Measurements from ENCODE around the gene TRAM2. TPM values are rescaled to one million over a fixed set of nuclear protein-coding genes. Genes with fewer than 3 reads are reported as not detected.

The TRAM2 gene
- total and polyA plus RNA-seq, 2 of the 13 experiments (the other 11 are each of a cell fraction or from before 2014, with no cell fraction given) = 49.1 to 72.5 TPM

DNA sequence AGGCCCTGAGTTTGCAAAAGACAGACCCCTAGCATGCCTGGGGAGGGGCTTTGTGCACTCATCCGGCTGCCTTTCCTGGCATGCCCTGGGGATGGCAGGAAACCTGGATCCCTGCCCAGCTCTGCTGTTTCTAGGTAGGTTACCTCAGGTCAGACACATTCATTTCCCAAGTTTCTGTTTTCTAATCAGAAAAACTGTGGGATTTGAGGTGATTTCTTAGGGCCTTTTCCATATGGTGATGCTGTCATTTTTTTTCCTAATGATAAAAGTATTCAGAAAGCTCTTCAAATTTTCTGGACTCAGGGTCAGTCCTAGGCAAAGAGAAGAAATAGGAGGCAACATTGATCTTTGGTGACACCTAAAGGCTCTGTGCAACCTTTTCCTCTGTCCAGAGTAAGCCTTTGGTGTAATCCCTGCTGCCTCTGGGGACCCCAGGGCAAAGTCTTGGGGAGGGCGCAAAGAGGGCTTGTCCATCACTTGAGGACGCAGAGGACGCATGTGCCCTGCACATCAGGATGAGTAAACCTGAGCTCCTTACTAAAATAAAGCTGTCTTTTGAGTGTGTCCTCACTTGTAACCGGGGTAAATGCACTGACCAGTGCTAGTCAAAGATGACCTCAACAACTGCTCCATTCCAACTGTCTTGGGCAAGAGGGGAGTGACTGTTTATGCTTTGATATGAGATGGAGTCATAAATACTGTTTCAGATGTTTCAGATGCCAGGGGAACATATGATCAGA lies 13.5 kb upstream of the TRAM2 start (continued):
- TF ChIP-seq, protein P1, sequence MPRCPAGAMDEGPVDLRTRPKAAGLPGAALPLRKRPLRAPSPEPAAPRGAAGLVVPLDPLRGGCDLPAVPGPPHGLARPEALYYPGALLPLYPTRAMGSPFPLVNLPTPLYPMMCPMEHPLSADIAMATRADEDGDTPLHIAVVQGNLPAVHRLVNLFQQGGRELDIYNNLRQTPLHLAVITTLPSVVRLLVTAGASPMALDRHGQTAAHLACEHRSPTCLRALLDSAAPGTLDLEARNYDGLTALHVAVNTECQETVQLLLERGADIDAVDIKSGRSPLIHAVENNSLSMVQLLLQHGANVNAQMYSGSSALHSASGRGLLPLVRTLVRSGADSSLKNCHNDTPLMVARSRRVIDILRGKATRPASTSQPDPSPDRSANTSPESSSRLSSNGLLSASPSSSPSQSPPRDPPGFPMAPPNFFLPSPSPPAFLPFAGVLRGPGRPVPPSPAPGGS (CRISPR knock-in tag; IDR thresholded peaks at IDR 0.05) = 0 out of 2 replicates have a peak, but pooled peaks have one; percentile 19
- TF ChIP-seq ZNF598 (CRISPR knock-in tag; IDR thresholded peaks at IDR 0.05; ENCODE audit: borderline replicate concordance) = 0 out of 2 replicates have a peak, but pooled peaks have one; percentile 49
- peak; percentile 43; the same call in 1 of the 2 replicates for TF ChIP-seq ISL2 (CRISPR knock-in tag; IDR thresholded peaks at IDR 0.05)
- 0 out of 2 replicates have a peak, but pooled peaks have one; percentile 16 for TF ChIP-seq ETV6 (CRISPR knock-in tag; conservative IDR thresholded peaks at IDR 0.05)
- TF ChIP-seq, protein P2, sequence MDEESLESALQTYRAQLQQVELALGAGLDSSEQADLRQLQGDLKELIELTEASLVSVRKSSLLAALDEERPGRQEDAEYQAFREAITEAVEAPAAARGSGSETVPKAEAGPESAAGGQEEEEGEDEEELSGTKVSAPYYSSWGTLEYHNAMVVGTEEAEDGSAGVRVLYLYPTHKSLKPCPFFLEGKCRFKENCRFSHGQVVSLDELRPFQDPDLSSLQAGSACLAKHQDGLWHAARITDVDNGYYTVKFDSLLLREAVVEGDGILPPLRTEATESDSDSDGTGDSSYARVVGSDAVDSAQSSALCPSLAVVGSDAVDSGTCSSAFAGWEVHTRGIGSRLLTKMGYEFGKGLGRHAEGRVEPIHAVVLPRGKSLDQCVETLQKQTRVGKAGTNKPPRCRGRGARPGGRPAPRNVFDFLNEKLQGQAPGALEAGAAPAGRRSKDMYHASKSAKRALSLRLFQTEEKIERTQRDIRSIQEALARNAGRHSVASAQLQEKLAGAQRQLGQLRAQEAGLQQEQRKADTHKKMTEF (CRISPR knock-in tag; IDR thresholded peaks at IDR 0.05) = peak; percentile 40; the same call in 1 of the 2 replicates
- TF ChIP-seq, protein P3, sequence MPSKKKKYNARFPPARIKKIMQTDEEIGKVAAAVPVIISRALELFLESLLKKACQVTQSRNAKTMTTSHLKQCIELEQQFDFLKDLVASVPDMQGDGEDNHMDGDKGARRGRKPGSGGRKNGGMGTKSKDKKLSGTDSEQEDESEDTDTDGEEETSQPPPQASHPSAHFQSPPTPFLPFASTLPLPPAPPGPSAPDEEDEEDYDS (CRISPR knock-in tag; IDR thresholded peaks at IDR 0.05) = peak; percentile 23; the same call in 1 of the 2 replicates
- 0 out of 2 replicates have a peak, but pooled peaks have one; percentile 39 for TF ChIP-seq ZBTB7B (CRISPR knock-in tag; IDR thresholded peaks at IDR 0.05)
- no peak; the same call in 1 of the 2 replicates for TF ChIP-seq ESRRA (CRISPR knock-in tag; IDR thresholded peaks at IDR 0.05; ENCODE audit: low read depth)
- 0 out of 2 replicates have a peak, but pooled peaks have one; percentile 25 for TF ChIP-seq SP4 (CRISPR knock-in tag; IDR thresholded peaks at IDR 0.05)
- peak; percentile 78 for TF ChIP-seq RAD21 (CRISPR knock-in tag; IDR thresholded peaks at IDR 0.05)
- TF ChIP-seq ZNF549 (CRISPR knock-in tag; IDR thresholded peaks at IDR 0.05) = no peak
- TF ChIP-seq HNF4A (CRISPR knock-in tag; IDR thresholded peaks at IDR 0.05) = peak; percentile 73
- peak; percentile 53 for TF ChIP-seq SAP130 (CRISPR knock-in tag; IDR thresholded peaks at IDR 0.05; ENCODE audit: low read depth)
- 0 out of 2 replicates have a peak, but pooled peaks have one; percentile 35 for TF ChIP-seq KLF6 (CRISPR knock-in tag; IDR thresholded peaks at IDR 0.05)
- TF ChIP-seq ZNF264 (CRISPR knock-in tag; IDR thresholded peaks at IDR 0.05) = 0 out of 2 replicates have a peak, but pooled peaks have one; percentile 53
- peak; percentile 37; the same call in 1 of the 2 replicates for TF ChIP-seq MED1 (CRISPR knock-in tag; IDR thresholded peaks at IDR 0.05)
- TF ChIP-seq, protein P4, sequence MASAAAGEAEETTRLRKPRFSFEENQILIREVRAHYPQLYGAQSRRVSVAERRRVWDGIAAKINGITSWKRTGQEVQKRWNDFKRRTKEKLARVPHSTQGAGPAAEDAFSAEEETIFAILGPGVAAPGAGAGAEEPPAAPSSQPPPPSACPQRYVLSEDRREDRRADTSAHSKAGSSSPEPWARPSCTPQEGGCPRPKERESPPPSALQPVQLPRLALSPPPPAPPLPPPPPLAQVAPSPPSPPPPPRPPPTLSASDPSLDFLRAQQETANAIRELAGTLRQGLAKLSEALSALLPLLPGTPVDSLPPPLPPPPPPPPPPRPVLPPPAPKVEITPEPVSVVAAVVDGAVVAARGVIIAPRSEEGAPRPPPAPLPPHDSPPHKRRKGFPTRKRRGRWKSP (CRISPR knock-in tag; IDR thresholded peaks at IDR 0.05) = 0 out of 2 replicates have a peak, but pooled peaks have one; percentile 35
- TF ChIP-seq ARID2 (CRISPR knock-in tag; IDR thresholded peaks at IDR 0.05; ENCODE audit: borderline replicate concordance) = no peak
- peak; percentile 13; the same call in 1 of the 2 replicates for TF ChIP-seq FOXK1 (CRISPR knock-in tag; IDR thresholded peaks at IDR 0.05; ENCODE audit: borderline replicate concordance, low read depth)
- no peak for TF ChIP-seq SETDB1 (CRISPR knock-in tag; IDR thresholded peaks at IDR 0.05; ENCODE audit: borderline replicate concordance)
- TF ChIP-seq SP5 (CRISPR knock-in tag; IDR thresholded peaks at IDR 0.05; ENCODE audit: borderline replicate concordance, low read depth) = 0 out of 2 replicates have a peak, but pooled peaks have one; percentile 6
- TF ChIP-seq, protein P5, sequence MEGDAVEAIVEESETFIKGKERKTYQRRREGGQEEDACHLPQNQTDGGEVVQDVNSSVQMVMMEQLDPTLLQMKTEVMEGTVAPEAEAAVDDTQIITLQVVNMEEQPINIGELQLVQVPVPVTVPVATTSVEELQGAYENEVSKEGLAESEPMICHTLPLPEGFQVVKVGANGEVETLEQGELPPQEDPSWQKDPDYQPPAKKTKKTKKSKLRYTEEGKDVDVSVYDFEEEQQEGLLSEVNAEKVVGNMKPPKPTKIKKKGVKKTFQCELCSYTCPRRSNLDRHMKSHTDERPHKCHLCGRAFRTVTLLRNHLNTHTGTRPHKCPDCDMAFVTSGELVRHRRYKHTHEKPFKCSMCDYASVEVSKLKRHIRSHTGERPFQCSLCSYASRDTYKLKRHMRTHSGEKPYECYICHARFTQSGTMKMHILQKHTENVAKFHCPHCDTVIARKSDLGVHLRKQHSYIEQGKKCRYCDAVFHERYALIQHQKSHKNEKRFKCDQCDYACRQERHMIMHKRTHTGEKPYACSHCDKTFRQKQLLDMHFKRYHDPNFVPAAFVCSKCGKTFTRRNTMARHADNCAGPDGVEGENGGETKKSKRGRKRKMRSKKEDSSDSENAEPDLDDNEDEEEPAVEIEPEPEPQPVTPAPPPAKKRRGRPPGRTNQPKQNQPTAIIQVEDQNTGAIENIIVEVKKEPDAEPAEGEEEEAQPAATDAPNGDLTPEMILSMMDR (CRISPR knock-in tag; IDR thresholded peaks at IDR 0.05) = peak; percentile 86
- peak; percentile 37; the same call in 1 of the 2 replicates for TF ChIP-seq ZNF607 (CRISPR knock-in tag; IDR thresholded peaks at IDR 0.05; ENCODE audit: borderline replicate concordance)
- TF ChIP-seq HCFC1 (IDR thresholded peaks at IDR 0.05; ENCODE audit: low read depth, low read length) = no peak
- 0 out of 2 replicates have a peak, but pooled peaks have one; percentile 19 for TF ChIP-seq NFIC (IDR thresholded peaks at IDR 0.05; ENCODE audit: low read length)

All from HepG2 (cell line).